GM13976 (cell line): Measurements from ENCODE around the gene CDH13.

Experiments used
- DNase-seq: peaks from one replicate; pipeline ENCODE4 v3.0.0; 2012; ENCODE audit warnings: low spot score
- in situ Hi-C: fragments of 300-500 bp; cut with MboI; formaldehyde crosslinking; loops from one replicate; pipeline ENCODE4 v1.12.0; 2022; ENCODE audit warnings: low sequenced_read_pairs, mixed read lengths, inconsistent platforms; ENCODE audit not compliant: unreplicated experiment
- TF ChIP-seq, protein P1 (sequence below): IDR thresholded peaks from 2 replicates; pipeline ENCODE4 v1.5.1; 2012; ENCODE audit warnings: borderline replicate concordance, mild to moderate bottlenecking; ENCODE audit not compliant: insufficient read depth; ENCODE audit errors: extremely low read depth, missing control alignments, control extremely low read depth

The CDH13 gene

DNA sequence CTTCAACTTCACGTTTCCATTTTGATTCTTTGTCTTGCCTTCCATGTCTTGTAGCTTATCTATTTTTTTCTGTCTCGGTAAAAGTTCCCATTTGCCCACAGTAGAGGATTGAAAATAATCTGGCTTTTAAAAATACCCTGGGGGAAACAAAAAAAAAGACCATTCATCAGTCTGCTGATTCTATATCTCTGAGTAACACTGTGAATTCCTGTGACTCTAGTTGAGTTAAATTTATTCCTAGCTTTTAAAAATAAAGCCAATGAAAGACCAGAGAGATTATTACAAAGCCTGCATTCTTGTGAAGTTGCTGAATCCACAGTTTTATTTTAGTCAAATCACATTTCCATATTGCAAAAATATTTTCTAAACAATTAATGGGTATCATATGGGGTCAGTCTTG lies 532.3 kb downstream of the CDH13 start:
- DNase-seq: no peak
- TF ChIP-seq, protein P1, sequence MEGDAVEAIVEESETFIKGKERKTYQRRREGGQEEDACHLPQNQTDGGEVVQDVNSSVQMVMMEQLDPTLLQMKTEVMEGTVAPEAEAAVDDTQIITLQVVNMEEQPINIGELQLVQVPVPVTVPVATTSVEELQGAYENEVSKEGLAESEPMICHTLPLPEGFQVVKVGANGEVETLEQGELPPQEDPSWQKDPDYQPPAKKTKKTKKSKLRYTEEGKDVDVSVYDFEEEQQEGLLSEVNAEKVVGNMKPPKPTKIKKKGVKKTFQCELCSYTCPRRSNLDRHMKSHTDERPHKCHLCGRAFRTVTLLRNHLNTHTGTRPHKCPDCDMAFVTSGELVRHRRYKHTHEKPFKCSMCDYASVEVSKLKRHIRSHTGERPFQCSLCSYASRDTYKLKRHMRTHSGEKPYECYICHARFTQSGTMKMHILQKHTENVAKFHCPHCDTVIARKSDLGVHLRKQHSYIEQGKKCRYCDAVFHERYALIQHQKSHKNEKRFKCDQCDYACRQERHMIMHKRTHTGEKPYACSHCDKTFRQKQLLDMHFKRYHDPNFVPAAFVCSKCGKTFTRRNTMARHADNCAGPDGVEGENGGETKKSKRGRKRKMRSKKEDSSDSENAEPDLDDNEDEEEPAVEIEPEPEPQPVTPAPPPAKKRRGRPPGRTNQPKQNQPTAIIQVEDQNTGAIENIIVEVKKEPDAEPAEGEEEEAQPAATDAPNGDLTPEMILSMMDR: no peak
- in situ Hi-C loops: no loop called here

DNA sequence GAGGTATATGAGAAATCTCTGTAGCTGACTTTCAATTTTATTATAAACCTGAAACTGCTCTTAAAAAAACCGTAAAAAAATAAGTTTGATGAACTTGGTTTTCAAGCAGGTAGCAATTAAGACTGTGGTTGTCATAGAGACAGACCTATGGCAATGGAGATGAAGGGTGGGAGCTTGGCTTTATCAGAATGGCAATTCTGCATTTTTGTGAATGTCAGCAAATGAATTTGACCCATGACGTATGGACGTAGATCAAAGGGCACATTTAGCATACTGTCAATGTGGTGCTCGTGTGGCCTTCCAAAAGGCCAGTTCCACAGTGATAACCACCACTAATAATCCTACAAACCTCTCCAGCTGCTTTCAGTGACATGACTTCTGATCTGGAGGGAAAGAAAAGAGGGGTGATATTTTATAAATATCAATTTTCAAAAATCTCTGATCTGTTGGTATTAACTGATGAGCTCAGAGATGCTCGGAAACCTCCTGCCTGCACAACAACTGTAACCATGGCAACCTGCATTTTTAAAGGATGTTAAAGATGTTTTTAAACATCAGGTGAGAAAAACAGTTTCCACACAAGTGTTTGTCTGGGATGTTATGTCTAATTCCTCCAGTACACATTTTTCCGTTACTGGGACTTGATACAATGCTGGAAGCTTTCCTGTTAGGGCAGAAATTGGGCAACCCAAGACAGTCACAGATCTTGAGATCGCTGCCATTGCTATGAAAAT lies 533.7 kb downstream of the CDH13 start:
- in situ Hi-C loops: no loop called here
- no peak for DNase-seq
- TF ChIP-seq, protein P1: no peak

DNA sequence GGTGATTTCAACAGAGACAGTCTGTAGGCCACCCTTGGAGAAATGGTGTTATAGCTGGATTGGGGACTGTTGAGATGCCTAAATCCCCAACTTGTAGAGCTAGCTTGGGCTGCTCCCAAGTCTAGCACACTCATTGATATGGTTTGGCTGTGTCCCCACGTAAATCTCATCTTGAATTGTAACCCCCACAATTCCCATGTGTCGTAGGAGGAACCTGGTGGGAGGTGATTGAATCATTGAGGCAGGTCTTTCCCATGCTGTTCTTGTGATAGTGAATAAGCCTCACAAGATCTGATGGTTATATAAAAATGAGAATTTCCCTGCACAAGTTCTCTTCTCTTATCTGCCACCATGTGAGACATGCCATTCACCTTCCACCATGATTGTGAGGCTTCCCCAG lies 536.0 kb downstream of the CDH13 start:
- no peak for DNase-seq
- in situ Hi-C loops: no loop called here
- TF ChIP-seq, protein P1: no peak

DNA sequence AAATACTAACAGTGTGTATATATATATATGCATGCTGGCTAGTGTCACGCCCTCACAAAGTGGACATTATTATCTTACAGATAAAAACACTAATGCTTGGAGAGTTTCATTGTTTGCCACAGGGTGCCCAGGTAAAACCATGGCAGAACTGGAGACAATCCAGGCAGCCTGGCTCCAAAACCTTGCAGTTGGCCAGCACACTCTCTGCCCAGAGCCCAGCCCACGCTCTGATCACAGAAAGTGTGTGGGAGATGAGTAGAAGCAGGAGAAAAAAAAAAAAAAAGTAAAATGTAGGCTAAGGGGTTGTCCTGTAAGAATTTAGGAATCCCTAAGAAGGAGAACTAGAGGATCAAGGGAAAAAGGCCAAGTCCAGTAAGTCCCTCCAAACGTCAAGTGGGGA lies 538.0 kb downstream of the CDH13 start:
- DNase-seq: no peak
- in situ Hi-C loops: no loop called here
- TF ChIP-seq, protein P1: no peak

DNA sequence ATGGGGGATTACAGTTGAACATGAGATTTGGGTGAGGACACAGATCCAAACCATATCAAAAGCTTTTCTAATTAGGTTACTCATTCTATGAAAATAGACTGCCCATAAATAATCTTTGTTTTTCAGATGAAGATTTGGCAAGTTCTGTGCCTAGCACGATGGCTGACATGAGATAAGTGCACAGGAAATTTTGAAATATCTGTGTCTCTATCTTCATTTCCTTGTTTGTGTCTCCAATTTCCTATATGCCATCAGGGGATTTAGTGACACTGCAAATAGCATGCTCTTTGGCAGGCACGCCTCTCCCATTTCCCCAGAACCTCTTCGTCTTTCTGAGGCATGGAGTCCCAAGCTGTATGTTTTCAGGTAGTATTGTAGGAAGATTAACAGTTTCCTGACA lies 544.6 kb downstream of the CDH13 start:
- in situ Hi-C loops: no loop called here
- no peak for DNase-seq
- TF ChIP-seq, protein P1: no peak

DNA sequence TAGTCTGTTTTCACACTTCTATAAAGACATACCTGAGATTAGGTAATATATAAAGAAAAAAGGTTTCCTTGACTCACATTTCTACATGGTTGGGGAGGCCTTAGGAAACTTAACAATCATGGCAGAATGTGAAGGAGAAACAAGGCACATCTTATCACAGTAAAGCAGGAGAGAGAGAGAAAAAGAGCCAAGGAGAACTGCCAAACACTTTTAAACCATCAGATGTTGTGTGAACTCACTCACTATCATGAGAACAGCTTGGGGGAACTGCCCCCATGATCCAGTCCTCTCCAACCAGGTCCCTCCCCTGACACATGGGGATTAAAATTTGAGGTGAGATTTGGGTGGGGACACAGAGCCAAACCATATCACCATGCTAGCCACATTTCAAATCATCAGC lies 547.9 kb downstream of the CDH13 start:
- TF ChIP-seq, protein P1: no peak
- in situ Hi-C loops: no loop called here

More for the DNA sequence above, 547.9 kb downstream of the CDH13 start:
- no peak for DNase-seq
